Measurements from ENCODE around the gene GTF3C1. TPM values are rescaled to one million over a fixed set of nuclear protein-coding genes. Genes with fewer than 3 reads are reported as not detected.

GTF3C1 gene
- total and polyA plus RNA-seq, 3 donors from 2014 or later: 85.7 to 154 (median 129) TPM

- TF ChIP-seq CTCF (IDR thresholded peaks at IDR 0.05) (no peak), POLR2A (IDR thresholded peaks at IDR 0.05) (no peak)
- Histone ChIP-seq H3K4me1 (no peaks in the 10 kb centered on the region), H3K27me3 (no peaks in the 10 kb centered on the region), H3K9me3 (no peaks in the 10 kb centered on the region), H3K4me3 (no peak overlapping the region), H3K27ac (no peak overlapping the region), H3K36me3 (ENCODE audit: low read depth, missing control alignments) (no peaks in the 10 kb centered on the region)
- no peak for DNase-seq
- WGBS, 2 donors: 90 to 94% methylated on average over 3 of the region's 3 CpGs
- intact Hi-C loops (cut with DNase I; ENCODE audit: low total_unique reads): no loop called here
Measured at GRCh38 chr16:27588057-27588456, 38.3 kb upstream of the GTF3C1 start.

GRCh38 chr16:27586711-27587110 is 37.0 kb upstream of the GTF3C1 start:
- no peaks in the 10 kb centered on the region for H3K4me1 ChIP-seq
- TF ChIP-seq POLR2A (IDR thresholded peaks at IDR 0.05): no peak

GRCh38 chr16:27585200-27585599 is 35.5 kb upstream of the GTF3C1 start:
- no peak for TF ChIP-seq POLR2A (IDR thresholded peaks at IDR 0.05)
- no peak for TF ChIP-seq CTCF (IDR thresholded peaks at IDR 0.05)
- intact Hi-C loops (cut with DNase I; ENCODE audit: low total_unique reads): no loop called here
- WGBS, 2 donors: 91 to 96% methylated on average over 5 of the region's 5 CpGs

More at GRCh38 chr16:27586711-27587110, 37.0 kb upstream of the GTF3C1 start:
- Histone ChIP-seq H3K4me3 (no peak overlapping the region), H3K9me3 (no peaks in the 10 kb centered on the region), H3K36me3 (ENCODE audit: low read depth, missing control alignments) (no peaks in the 10 kb centered on the region), H3K27me3 (no peaks in the 10 kb centered on the region), H3K27ac (no peak overlapping the region)
- intact Hi-C loops (cut with DNase I; ENCODE audit: low total_unique reads): no loop called here
- WGBS, 2 donors: 86 to 87% methylated on average over 8 of the region's 8 CpGs
- no peak for DNase-seq

GRCh38 chr16:27583634-27584033 is 33.9 kb upstream of the GTF3C1 start:
- WGBS, 2 donors: 80 to 100% methylated on average over 1 of the region's 1 CpG
- TF ChIP-seq CTCF (IDR thresholded peaks at IDR 0.05) (no peak), POLR2A (IDR thresholded peaks at IDR 0.05) (no peak)
- intact Hi-C loops (cut with DNase I; ENCODE audit: low total_unique reads): no loop called here
- H3K27ac ChIP-seq: no peak overlapping the region
- no peaks in the 10 kb centered on the region for H3K9me3 ChIP-seq
- no peaks in the 10 kb centered on the region for H3K4me1 ChIP-seq
- H3K36me3 ChIP-seq (ENCODE audit: low read depth, missing control alignments): no peaks in the 10 kb centered on the region
- H3K4me3 ChIP-seq: no peak overlapping the region
- H3K27me3 ChIP-seq: no peaks in the 10 kb centered on the region
- no peak for DNase-seq

More at GRCh38 chr16:27585200-27585599, 35.5 kb upstream of the GTF3C1 start:
- Histone ChIP-seq H3K27ac (no peak overlapping the region), H3K4me1 (no peaks in the 10 kb centered on the region), H3K36me3 (ENCODE audit: low read depth, missing control alignments) (no peaks in the 10 kb centered on the region), H3K4me3 (no peak overlapping the region), H3K9me3 (no peaks in the 10 kb centered on the region), H3K27me3 (no peaks in the 10 kb centered on the region)
- DNase-seq: no peak

GRCh38 chr16:27582883-27583282 is 33.2 kb upstream of the GTF3C1 start:
- intact Hi-C loops (cut with DNase I; ENCODE audit: low total_unique reads): no loop called here
- no peak for DNase-seq
- H3K4me3 ChIP-seq: no peak overlapping the region
- H3K4me1 ChIP-seq: no peaks in the 10 kb centered on the region
- H3K27me3 ChIP-seq: no peaks in the 10 kb centered on the region
- H3K27ac ChIP-seq: no peak overlapping the region
- TF ChIP-seq POLR2A (IDR thresholded peaks at IDR 0.05) (no peak), CTCF (IDR thresholded peaks at IDR 0.05) (no peak)
- WGBS, 2 donors: 53 to 60% methylated on average over 2 of the region's 2 CpGs
- H3K9me3 ChIP-seq: no peaks in the 10 kb centered on the region
- H3K36me3 ChIP-seq (ENCODE audit: low read depth, missing control alignments): no peaks in the 10 kb centered on the region
